Stimulated activated CD4-positive, alpha-beta T cell treated with anti-CD3 and anti-CD28 coated beads, Interleukin-15, amount 100 ng/mL, for 48 hours (primary cell): Measurements from ENCODE around the gene FLRT3.

Source experiments
- DNase-seq, 2 donors: peaks; one replicate each; pipeline ENCODE4 v3.0.0-alpha.2; 2020; ENCODE audit warnings: low read depth in 2 of 2

The FLRT3 gene

GRCh38 chr20:14337400-14338171 lies at the start of gene FLRT3:
TSS of gene FLRT3 (minus strand) at chr20:14337612. CDS start at chr20:14327506, 10,106 bp downstream.
- DNase-seq = no peak

GRCh38 chr20:14386726-14387125 lies 49.3 kb upstream of the FLRT3 start:
- no peak for DNase-seq

- no peak for DNase-seq
These were observed 47.8 kb upstream of the FLRT3 start for GRCh38 chr20:14385176-14385740.

- no peak for DNase-seq
These were observed 47.2 kb upstream of the FLRT3 start for GRCh38 chr20:14384416-14385175.

- DNase-seq = no peak
These were observed 45.9 kb upstream of the FLRT3 start for GRCh38 chr20:14383335-14383734.

- no peak for DNase-seq
These were observed 40.9 kb upstream of the FLRT3 start for GRCh38 chr20:14378326-14378725.

- no peak for DNase-seq
These were observed 38.1 kb upstream of the FLRT3 start for GRCh38 chr20:14375416-14375985.

GRCh38 chr20:14374196-14374595 lies 36.8 kb upstream of the FLRT3 start:
- DNase-seq = no peak

GRCh38 chr20:14361509-14362345 lies 24.3 kb upstream of the FLRT3 start:
- no peak for DNase-seq

GRCh38 chr20:14360416-14360815 lies 23.0 kb upstream of the FLRT3 start:
- DNase-seq = no peak

GRCh38 chr20:14355791-14356190 lies 18.4 kb upstream of the FLRT3 start:
- no peak for DNase-seq

GRCh38 chr20:14344746-14345145 lies 7.3 kb upstream of the FLRT3 start:
- no peak for DNase-seq

- DNase-seq = no peak
These were observed 6.2 kb upstream of the FLRT3 start for GRCh38 chr20:14343491-14344065.

GRCh38 chr20:14342918-14343317 lies 5.5 kb upstream of the FLRT3 start:
- no peak for DNase-seq

GRCh38 chr20:14341801-14342200 lies 4.4 kb upstream of the FLRT3 start:
- no peak for DNase-seq

- DNase-seq = no peak
These were observed 726 bp downstream of the FLRT3 start for GRCh38 chr20:14336686-14337085.

- no peak for DNase-seq
These were observed 2.4 kb downstream of the FLRT3 start for GRCh38 chr20:14335052-14335451.

GRCh38 chr20:14334306-14334930 lies 3.0 kb downstream of the FLRT3 start:
- no peak for DNase-seq

GRCh38 chr20:14333721-14334120 lies 3.7 kb downstream of the FLRT3 start:
- no peak for DNase-seq

GRCh38 chr20:14332866-14333265 lies 4.5 kb downstream of the FLRT3 start:
- no peak for DNase-seq

GRCh38 chr20:14331646-14332045 lies 5.8 kb downstream of the FLRT3 start:
- DNase-seq = no peak
